HG02588 (cell line): ENCODE results near the gene RCBTB2.

Source experiments
- ATAC-seq: cut with Tn5 transposase; IDR thresholded peaks from one replicate; pipeline ENCODE4 v1.9.1; 2021; ENCODE audit warnings: mild to moderate bottlenecking, moderate library complexity; ENCODE audit not compliant: unreplicated experiment

Gene RCBTB2

DNA sequence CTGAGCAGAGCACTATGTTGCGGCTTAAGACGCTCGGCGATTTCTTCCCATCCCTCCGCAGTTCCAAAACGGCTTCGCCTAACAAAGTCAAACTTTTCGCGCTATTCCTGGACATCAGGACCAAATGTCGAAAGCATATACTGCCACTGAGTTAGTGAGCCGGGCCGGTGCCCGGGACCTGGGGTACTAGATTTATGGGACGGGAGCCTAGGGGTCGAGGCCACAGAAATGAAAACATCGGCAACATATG is 699 bp downstream of the RCBTB2 start:
- no peak for ATAC-seq

DNA sequence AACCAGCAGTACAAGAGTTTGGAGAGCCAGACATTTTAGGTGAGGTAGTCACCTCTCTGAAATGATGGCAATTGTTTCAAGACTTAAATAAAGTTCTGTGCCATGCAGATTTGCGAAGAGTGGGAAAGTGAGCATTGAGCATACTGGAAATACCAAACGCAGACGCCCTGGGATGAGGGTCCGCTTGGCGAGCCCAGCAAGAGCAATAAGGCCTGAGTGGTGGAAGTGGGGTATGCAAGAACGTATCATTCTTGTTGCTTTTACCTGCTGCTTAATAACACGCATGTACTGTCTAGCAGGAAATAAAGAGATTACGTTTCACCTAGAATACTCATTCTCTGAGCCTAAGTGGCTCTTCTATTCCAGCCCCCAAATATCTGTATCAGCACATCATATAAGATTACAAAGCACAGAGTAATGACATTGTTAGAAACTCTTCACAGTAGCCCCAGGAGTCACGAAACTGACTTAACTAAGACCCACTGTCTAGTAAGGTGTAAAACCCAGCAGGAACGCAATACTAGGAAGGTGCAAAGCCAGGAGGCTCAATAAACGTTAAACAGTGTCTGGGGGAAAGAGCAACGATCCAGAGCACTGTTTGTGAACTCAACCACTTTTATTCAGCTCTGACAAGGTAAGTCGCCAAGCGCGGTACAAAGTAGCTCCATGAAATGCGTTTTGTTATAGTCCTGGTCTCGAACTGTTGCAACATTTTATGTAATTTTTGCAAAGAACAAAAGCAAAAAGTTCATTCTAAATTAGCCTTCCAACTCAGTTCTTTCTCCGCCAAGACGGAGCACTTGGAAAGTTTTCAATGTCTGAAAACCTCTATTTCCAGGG is 1.2 kb downstream of the RCBTB2 start:
- ATAC-seq, result no peak

DNA sequence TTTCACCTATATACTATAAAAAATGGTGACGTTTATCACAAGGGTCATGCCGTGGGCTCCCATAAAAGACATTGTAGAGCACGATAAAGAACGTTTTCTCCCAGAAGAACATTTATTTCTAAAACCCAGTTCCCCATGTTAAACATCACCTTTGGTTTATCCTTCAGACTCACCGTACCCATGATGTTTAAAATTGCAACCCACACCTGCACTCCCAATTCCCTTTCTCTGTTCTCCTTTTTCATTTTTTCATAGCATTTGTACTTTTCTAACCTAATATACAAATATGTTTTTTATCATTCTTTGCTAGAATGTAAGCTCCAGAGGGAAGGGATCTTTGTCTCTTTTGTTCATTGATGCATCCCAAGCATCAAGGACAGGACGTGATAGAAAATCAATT is 2.0 kb downstream of the RCBTB2 start:
- no peak for ATAC-seq

DNA sequence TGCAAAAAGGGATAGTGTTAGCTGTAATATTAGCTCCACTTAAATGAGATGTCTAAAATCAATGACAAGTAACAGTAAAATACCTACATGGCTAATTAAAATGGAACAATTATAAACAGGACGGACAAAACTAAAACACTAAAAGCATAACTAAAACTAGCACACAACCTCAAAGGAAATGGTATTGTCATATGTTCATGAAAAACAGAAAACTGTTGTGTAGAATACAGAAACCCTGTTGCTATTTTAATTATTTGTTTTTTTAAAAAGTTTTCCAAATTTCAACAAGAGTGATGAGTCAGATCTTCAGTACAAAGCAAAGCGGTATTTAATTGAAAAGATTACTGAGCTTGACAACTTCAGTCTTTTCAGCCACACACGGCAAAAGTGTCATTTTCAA is 4.2 kb downstream of the RCBTB2 start:
- ATAC-seq, result no peak

DNA sequence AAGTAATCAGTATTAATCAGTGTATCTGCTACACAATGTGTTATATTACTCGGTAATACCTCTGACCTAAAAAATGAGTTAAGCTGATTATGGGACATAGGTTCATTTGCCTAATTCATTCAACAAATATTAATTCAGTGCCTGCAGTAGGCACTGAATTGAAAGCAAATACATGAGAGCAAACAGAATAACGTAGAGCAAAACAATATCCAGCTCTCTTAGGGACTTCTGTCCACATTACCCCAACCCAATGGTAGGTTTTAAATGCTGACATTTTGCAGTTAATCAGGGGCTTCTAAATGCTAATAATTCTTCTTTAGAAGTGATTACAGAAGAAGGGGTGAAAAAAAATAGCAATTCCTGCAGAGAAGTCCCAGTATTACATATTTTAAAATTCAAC is 4.9 kb downstream of the RCBTB2 start:
- ATAC-seq, result no peak

DNA sequence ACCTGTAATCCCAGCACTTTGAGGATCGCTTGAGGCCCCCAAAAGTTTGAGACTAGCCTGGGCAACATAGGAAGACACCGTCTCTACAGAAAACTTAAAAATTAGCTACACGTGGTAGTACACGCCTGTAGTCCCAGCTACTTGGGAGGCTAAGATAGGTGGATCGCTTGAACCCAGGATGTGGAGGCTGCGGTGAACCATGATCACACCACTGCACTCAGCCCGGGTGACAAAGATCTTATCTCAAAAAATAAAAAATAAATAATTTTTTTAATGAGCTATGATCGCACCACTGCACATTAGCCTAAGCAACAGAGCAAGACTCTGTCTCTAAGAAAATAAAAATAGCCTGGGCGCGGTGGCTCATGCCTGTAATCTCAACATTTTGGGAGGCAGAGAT is 6.6 kb downstream of the RCBTB2 start:
- no peak for ATAC-seq

DNA sequence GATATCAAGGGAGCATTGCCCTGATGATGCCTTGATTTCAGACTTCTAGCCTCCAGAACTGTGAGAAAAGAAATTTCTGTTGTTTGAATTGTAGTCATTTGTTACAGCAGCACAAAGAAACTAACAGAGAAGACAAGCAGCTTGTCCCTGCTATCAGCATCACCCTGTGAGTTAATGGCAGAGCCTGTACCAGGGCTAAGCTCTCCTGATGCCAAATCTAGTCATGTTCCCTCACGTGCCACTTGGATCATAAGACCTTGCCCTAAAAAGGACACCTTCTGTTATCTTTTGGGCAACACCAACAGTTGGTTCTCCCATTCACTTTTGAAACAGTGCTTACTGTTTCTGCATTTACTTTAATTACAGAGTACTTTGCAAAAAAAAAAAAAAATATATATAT is 14.8 kb downstream of the RCBTB2 start:
- ATAC-seq, result no peak

DNA sequence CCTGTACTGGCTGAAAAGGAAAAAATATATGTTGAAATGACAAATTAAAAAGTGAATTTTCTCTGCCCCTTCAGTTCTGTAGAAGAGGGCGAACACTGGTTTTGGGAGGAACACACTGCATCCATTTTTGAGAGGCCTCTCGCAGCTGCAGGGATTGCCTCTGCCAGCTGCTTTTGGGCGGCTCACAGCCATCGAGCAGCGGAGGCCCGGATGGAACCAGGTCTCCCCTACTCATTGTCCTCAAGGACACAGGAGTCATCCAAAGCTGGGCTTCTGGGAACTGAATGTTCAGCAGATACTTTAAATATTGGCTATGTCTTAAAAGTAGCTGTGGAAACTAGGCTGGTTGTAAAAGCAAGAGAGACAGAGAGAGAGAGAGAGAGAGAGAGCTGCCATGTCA is 17.1 kb downstream of the RCBTB2 start:
- ATAC-seq, result no peak

DNA sequence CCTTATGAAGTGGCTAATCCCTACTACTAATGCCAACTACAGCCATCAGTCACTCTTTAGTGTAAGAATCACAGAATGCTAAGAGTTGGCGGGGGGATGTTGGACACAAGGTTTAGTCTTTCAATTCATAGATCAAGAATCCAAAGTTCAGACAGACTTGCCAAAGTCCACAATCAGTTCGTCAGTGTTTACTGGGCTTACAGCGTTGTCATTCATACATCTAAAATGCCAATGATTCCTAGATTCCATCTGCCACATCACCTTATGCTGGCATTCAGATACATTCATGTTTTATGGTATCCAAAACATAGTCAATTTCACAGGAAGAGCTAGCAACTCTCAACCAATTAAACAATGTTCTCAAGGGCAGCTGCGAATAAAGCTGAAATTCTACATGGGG is 18.1 kb downstream of the RCBTB2 start:
- no peak for ATAC-seq

DNA sequence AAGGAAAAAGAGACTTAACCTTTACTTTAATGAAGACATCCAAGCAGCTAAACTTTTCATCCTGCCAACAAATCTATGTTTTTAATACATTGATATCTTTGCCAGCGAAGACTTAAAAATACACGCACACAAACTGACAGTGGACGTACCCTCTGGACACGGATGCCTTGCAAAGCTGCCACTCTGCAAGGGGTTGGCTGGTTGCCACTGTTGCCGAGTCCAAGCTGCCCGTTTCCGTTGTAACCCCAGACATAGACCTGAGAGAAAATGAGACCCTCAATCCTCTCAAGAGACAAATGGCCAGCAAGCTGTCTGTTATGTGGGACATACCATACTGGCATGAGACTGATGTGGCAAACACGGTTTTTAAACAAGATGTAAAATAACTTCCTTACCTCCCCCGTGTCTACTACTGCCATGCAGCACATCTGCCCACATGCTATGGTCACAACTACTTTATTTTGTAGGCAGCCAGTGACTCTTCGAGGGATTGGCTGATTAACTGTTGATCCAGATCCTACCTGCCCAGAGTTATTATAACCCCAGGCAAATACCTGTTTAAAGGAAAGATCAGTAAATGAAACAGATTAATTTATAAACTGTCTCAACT is 21.2 kb downstream of the RCBTB2 start:
- no peak for ATAC-seq

DNA sequence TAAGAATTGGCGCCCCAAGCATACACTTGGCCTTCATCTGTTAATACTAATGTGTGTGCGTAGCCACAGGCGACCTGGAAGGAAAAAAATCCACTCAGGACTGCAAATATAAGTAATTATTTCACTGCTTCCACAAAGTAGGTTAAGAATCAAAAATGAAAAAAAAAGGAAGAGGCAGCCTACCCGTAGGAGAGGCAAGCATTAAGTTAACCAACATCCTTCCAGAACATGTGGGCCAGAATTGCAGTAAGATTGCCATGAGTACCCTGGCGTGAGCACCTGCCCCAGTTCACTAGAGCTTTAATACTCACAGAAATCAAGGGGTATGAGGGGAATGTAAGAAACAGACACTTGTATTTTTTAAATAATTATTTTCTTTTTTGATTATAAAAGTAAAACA is 22.2 kb downstream of the RCBTB2 start:
- no peak for ATAC-seq

DNA sequence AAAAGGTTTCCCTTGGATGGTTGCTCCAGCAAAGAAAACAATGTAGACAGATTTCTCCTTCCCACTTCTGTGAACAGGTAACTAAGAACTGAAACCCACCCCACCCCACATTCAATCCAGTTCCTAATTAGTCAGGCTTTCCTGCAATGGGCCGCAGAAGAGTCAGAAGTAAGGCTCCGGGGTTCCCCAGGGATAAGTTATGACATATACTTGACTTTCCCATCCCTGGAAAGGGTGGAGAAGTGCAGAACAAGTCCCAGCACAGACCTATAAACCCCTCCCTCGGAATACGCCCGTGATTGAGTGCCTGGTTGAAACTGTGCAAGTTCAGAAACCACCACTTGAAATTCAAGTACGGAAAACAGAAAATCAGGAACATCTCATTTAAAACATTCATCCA is 24.9 kb downstream of the RCBTB2 start:
- no peak for ATAC-seq

DNA sequence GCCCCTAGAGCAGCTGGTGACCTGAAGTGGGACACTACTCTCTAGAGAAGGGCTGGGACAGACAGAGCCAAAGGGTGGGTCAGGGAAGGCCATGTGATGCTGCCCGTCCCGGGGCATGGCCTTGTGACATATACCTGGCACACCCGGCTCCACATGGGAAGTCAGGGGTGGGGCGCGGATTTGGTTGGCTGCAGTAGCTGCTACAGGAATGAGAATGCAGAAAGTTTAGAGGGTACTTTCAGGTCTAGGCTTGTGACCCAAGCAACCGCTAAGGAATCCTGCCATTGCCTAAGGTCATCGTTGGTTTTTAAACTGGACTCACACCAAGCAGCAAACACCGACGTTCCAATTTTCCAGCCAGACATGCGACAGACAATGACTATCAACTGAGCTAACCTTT is 25.9 kb downstream of the RCBTB2 start:
- no peak for ATAC-seq

DNA sequence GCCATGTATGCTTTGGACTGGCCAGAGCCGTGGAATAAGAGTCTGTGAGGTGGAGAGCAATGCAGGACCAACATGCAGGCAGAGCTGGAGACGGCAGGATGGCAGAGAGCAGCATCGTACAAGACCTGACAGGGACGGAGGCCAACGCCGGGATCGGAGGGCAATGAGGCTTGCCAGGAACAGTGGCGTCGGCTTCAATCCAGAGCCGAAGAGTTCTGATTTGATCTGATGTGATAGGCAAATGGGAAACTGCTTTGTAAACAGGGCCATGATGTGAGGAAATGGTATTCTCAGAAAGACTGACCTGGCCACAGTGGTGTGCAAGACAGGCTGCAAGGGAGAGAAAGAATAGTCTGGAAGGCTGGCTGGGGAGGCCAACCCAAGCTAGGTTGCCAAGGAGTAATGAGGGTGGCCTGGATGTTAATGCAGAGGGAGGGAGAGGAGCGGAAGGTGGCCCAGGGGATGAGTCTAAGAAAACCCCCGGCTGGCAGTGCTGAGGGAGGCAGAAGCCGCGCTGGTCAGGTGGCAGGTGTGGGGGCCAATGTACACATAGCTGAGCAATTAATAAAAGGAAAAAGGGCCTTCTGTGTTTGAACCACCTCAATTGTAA is 26.7 kb downstream of the RCBTB2 start:
- peak; percentile 13 for ATAC-seq

DNA sequence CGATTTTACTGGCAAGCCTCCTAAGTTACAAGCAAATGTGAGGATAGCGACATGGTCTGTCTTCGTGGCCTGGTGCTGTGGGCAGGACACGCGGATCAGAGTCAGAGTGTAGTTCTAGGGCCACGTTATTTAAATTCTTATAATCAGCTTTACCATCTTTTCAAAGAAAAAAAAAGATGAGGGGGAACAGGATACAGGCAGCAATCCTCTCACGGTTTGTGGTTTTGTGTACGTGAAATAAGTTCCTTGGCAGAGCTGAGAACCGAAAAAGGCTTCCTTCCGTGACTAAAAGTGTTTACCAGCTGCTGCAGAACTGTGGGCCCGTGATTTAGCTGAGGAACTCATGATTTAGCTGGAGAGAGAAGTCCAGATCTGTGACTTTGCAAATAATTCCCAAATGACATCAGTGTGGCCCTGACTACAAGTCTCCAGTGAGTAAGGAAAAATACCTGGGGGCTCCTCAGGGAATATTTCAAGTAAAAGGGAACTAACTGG is 27.2 kb downstream of the RCBTB2 start:
- peak; percentile 51 for ATAC-seq

DNA sequence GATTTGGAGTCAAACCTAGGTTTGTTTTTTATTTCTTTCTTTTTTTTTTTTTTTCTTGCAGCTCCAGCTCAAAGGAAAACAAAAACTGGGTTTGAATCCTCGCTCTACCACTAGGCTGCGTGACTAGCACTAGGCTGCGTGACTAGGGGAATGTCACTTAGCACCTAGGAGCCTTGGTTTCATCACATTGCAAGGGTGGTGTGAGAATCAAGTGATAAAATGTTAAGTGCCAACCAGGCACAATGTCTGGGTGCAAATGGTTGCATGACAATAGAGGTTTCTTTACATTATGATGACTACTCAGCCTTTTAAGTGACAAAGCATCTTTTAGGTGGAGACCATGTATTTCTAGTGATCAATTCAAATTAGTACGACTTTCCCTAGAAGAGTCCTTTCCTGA is 27.9 kb downstream of the RCBTB2 start:
- no peak for ATAC-seq

DNA sequence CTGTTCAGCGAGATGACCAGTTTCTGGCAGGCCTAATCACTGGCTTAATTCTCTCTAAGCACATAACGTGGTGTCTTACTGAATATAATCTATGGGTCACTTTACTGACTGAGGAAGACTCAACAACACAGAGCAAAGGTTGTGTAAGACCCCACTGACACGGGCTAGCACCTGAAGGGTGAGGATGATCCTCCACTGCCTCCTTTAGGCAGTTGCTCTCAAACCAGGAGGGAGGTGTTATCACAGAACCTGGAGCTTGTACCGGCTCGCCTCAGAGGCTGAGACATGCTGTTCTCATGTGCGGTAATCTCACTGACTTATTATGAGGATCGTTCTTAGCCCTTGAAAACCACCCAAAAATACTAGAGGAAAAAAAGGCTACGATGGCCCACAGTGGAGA is 28.3 kb downstream of the RCBTB2 start:
- no peak for ATAC-seq

DNA sequence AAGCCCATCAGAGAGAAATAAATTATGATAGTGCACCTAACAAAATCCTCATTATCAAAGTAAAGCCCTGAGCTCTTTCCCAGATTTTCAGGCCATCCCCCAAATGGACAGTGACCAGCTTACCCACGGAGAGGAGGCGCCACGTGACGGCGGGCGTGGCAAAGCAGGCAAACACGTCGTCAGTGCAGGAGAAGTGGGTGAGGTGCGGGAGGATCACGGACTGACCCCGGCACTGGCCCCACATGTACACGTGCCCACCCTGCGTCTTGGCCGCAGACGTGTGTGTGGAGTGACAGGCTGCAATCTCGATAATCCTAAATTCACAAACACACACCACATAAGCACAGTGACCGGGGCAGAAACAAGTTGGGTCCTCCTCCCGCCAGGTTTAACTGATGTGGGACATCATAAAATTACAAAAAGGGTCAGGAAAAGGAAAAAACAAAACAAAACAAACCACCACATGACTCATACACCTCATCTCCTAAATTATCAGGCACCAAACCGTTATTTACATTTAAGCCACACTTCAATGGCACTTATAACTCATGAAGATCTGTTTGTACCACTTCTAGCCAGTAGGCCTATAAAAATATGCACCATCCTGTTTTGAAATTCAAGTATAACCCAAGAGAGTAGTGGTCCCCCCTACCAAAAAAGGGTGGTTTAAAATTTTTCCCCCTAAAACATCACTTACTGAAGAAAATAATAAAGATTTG is 30.1 kb downstream of the RCBTB2 start:
- no peak for ATAC-seq

DNA sequence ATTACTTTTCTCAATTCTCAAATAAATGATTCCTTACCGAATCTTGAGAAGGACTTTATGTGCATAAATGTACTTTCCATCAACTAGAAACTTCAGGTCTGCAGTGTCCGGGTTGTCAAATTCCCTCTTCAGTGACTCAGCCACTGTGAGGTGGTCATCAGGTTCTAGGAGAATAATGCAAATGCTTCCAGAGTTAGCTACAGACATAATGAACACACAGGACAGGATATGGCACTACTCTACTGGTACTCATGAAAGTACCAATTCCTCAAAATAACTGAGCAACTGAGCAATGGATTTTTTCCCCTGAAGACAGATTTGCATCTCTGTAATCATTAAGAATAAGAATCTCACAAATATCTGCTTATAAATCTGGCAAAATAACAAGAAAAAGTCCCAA is 31.2 kb downstream of the RCBTB2 start:
- ATAC-seq, result peak; percentile 35

DNA sequence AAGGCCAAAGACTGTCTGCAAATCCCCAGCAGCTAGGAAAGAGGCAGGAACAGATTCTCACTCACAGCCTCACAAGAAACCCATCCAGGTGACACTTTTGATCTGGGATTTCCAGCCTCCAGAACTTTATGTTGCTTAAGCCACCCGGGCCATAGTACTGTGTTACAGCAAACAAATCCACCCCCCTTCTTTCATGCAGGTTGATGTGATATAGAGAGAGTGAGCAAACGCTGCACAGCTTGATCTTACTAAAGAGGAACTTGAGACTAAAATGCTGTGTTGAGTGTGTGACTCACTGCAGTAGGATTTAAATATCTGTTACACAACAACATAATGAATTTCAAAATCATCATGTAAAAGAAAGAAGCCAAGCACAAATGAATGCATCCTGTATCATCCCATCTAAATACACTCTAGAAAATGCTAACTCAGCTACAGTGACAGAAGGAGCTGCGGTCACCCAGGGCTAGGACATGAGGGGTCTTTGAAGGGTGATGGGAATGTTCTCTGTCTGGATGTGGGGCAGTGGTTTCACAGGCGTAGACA is 32.2 kb downstream of the RCBTB2 start:
- no peak for ATAC-seq

DNA sequence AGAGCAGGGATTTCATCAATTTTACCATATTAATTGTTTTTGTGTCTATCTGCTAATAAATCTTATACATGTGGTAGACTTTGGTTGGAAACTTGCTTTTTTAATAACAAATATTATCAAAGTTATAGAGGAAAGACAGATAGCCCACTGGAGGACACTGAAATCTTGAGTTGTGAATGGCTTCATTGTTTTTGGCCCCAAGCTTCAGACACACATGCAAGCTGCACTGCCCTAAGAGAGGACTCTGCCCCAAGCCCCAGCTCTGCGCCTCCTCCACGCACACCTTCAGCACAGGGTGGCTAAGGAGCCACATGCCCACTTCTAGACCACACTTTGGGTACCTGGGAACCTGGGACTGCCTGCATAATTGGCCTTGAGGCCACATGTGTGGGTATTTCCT is 35.2 kb downstream of the RCBTB2 start:
- ATAC-seq, result no peak
